Muscle of leg (tissue), 11 donors: ENCODE measurements around the gene MAML3. TPM values are rescaled to one million over a fixed set of nuclear protein-coding genes. Genes with fewer than 3 reads are reported as not detected.

Experiments used
- DNase-seq: peaks from one replicate; pipeline ENCODE4 v3.0.0; 2013
- H3K27ac ChIP-seq: one replicate; pipeline ENCODE4 v1.5.1; 2013; ENCODE audit warnings: mild to moderate bottlenecking, low read length, control low read depth
- H3K27me3 ChIP-seq: one replicate; pipeline ENCODE4 v1.6.1; 2013; ENCODE audit warnings: low read length; ENCODE audit not compliant: control insufficient read depth, insufficient read depth
- H3K36me3 ChIP-seq: one replicate; pipeline ENCODE4 v1.6.1; 2013; ENCODE audit warnings: low read length; ENCODE audit not compliant: control insufficient read depth, insufficient read depth
- H3K4me1 ChIP-seq: one replicate; pipeline ENCODE4 v1.6.1; 2013; ENCODE audit warnings: low read length; ENCODE audit not compliant: control insufficient read depth, insufficient read depth
- H3K4me3 ChIP-seq: one replicate; pipeline ENCODE4 v1.5.1; 2013; ENCODE audit warnings: low read length, control low read depth
- H3K9me3 ChIP-seq: replicated peaks from 2 replicates; pipeline ENCODE4 v1.6.1; 2013; ENCODE audit warnings: low read depth, low read length; ENCODE audit not compliant: control insufficient read depth
- WGBS: methylation state at CpG from one replicate; pipeline ENCODE4 v1.1.5; 2013; ENCODE audit warnings: missing lambda C conversion rate; ENCODE audit not compliant: insufficient coverage; 5-methylcytosine and 5-hydroxymethylcytosine counted together
- polyA plus RNA-seq, 8 donors: library from polyadenylated mRNA; unstranded; fragments of 120-200 nt; gene quantifications; one replicate each; pipeline versions ENCODE4 v1.2.1 to v1.2.3, GENCODE V29; 2013; ENCODE audit warnings: inconsistent platforms in 1 of 8, low replicate concordance in 1 of 8; ENCODE audit not compliant: insufficient read length in 8 of 8, insufficient read depth in 1 of 8
- total RNA-seq: library from RNA; stranded (reverse); fragments of 120-200 nt; gene quantifications from one replicate; pipeline ENCODE4 v1.2.4, GENCODE V29; 2013

Gene MAML3
- total and polyA plus RNA-seq, 9 donors: 3.0 to 5.5 (median 5.0) TPM

- Histone ChIP-seq H3K36me3 (no peaks in the 10 kb centered on the region), H3K27ac (peak overlapping the region; percentile 76), H3K27me3 (no peaks in the 10 kb centered on the region), H3K4me3 (no peak overlapping the region), H3K4me1 (peaks cover 32% of the 10 kb centered on the region), H3K9me3 (no peaks in the 10 kb centered on the region)
- DNase-seq: peak; percentile 70
- 19% methylated on average over 4 of the region's 11 CpGs for WGBS
Measured at GRCh38 chr4:139921429-139922184, 232.4 kb downstream of the MAML3 start.

- WGBS: 60% methylated on average over 2 of the region's 3 CpGs
- H3K27ac ChIP-seq: peak overlapping the region; percentile 76
- H3K9me3 ChIP-seq: no peaks in the 10 kb centered on the region
- no peak for DNase-seq
- no peak overlapping the region for H3K4me3 ChIP-seq
- no peaks in the 10 kb centered on the region for H3K36me3 ChIP-seq
- H3K4me1 ChIP-seq: peaks cover 36% of the 10 kb centered on the region
- no peaks in the 10 kb centered on the region for H3K27me3 ChIP-seq
Measured at GRCh38 chr4:139920486-139921002, 233.4 kb downstream of the MAML3 start.

GRCh38 chr4:139919521-139919920 is 234.5 kb downstream of the MAML3 start:
- Histone ChIP-seq H3K27me3 (no peaks in the 10 kb centered on the region), H3K36me3 (no peaks in the 10 kb centered on the region), H3K9me3 (no peaks in the 10 kb centered on the region), H3K4me3 (no peak overlapping the region), H3K4me1 (peaks cover 38% of the 10 kb centered on the region), H3K27ac (peak overlapping the region; percentile 76)
- DNase-seq: peak; percentile 88
- 0% methylated on average over 1 of the region's 3 CpGs for WGBS

- peak overlapping the region; percentile 76 for H3K27ac ChIP-seq
- H3K4me3 ChIP-seq: no peak overlapping the region
- H3K4me1 ChIP-seq: peaks cover 38% of the 10 kb centered on the region
- no peaks in the 10 kb centered on the region for H3K36me3 ChIP-seq
- H3K27me3 ChIP-seq: no peaks in the 10 kb centered on the region
- peak; percentile 66 for DNase-seq
- H3K9me3 ChIP-seq: no peaks in the 10 kb centered on the region
Measured at GRCh38 chr4:139919004-139919403, 235.0 kb downstream of the MAML3 start.

- Histone ChIP-seq H3K4me1 (peaks cover 39% of the 10 kb centered on the region), H3K27me3 (no peaks in the 10 kb centered on the region), H3K36me3 (no peaks in the 10 kb centered on the region), H3K9me3 (no peaks in the 10 kb centered on the region), H3K4me3 (no peak overlapping the region), H3K27ac (peak overlapping the region; percentile 76)
- no peak for DNase-seq
- WGBS: 81% methylated on average over 3 of the region's 7 CpGs
Measured at GRCh38 chr4:139918591-139918990, 235.4 kb downstream of the MAML3 start.

- Histone ChIP-seq H3K27me3 (no peaks in the 10 kb centered on the region), H3K27ac (no peak overlapping the region), H3K9me3 (no peaks in the 10 kb centered on the region), H3K4me3 (no peak overlapping the region), H3K4me1 (peaks cover 41% of the 10 kb centered on the region), H3K36me3 (no peaks in the 10 kb centered on the region)
- 90% methylated on average over 5 of the region's 6 CpGs for WGBS
- DNase-seq: no peak
Measured at GRCh38 chr4:139917896-139918295, 236.1 kb downstream of the MAML3 start.

- peak; percentile 87 for DNase-seq
- Histone ChIP-seq H3K27me3 (no peaks in the 10 kb centered on the region), H3K9me3 (no peaks in the 10 kb centered on the region), H3K4me1 (peaks cover 31% of the 10 kb centered on the region), H3K27ac (no peak overlapping the region), H3K36me3 (no peaks in the 10 kb centered on the region), H3K4me3 (no peak overlapping the region)
- no CpG with 5 or more reads among the region's 1 CpG for WGBS
Measured at GRCh38 chr4:139916041-139916440, 237.9 kb downstream of the MAML3 start.

- no peaks in the 10 kb centered on the region for H3K36me3 ChIP-seq
- no peak overlapping the region for H3K27ac ChIP-seq
- H3K4me3 ChIP-seq: no peak overlapping the region
- peaks cover 21% of the 10 kb centered on the region for H3K4me1 ChIP-seq
- H3K27me3 ChIP-seq: no peaks in the 10 kb centered on the region
- no peaks in the 10 kb centered on the region for H3K9me3 ChIP-seq
- DNase-seq: no peak
- 33% methylated on average over 1 of the region's 2 CpGs for WGBS
Measured at GRCh38 chr4:139915037-139915436, 238.9 kb downstream of the MAML3 start.

GRCh38 chr4:139913995-139914598 is 239.9 kb downstream of the MAML3 start:
- H3K4me3 ChIP-seq: no peak overlapping the region
- DNase-seq: peak; percentile 53
- no peak overlapping the region for H3K27ac ChIP-seq
- no peaks in the 10 kb centered on the region for H3K27me3 ChIP-seq
- WGBS: no CpG with 5 or more reads among the region's 5 CpGs
- H3K4me1 ChIP-seq: peaks cover 17% of the 10 kb centered on the region
- no peaks in the 10 kb centered on the region for H3K9me3 ChIP-seq
- H3K36me3 ChIP-seq: no peaks in the 10 kb centered on the region

GRCh38 chr4:139913398-139913990 is 240.5 kb downstream of the MAML3 start:
- H3K4me1 ChIP-seq: peaks cover 15% of the 10 kb centered on the region
- no peaks in the 10 kb centered on the region for H3K36me3 ChIP-seq
- no peak for DNase-seq
- no peaks in the 10 kb centered on the region for H3K27me3 ChIP-seq
- H3K4me3 ChIP-seq: no peak overlapping the region
- no peaks in the 10 kb centered on the region for H3K9me3 ChIP-seq
- WGBS: 67% methylated on average over 4 of the region's 8 CpGs
- no peak overlapping the region for H3K27ac ChIP-seq
